ENCODE measurements around the gene ABCA4. TPM values are rescaled to one million over a fixed set of nuclear protein-coding genes. Genes with fewer than 3 reads are reported as not detected.

The ABCA4 gene
- total and polyA plus RNA-seq, 2 experiments from 2014 or later = 0.53 to 1.4 TPM

GRCh38 chr1:94072840-94073522 lies 48.0 kb downstream of the ABCA4 start:
- Histone ChIP-seq H3K36me3 (replicated peaks; ENCODE audit: insufficient read depth, low read depth) (no peaks in the 10 kb centered on the region), H3K27ac (no peak overlapping the region), H3K4me1 (ENCODE audit: insufficient read depth) (peaks cover 28% of the 10 kb centered on the region), H3K9me3 (ENCODE audit: low read depth) (no peaks in the 10 kb centered on the region), H3K9me2 (replicated peaks; ENCODE audit: insufficient read depth) (no peaks in the 10 kb centered on the region), H3K4me2 (no peak overlapping the region), H2AFZ (no peak overlapping the region), H3K4me3 (no peak overlapping the region), H4K20me1 (ENCODE audit: insufficient read depth, poor library complexity, severe bottlenecking) (no peaks in the 10 kb centered on the region), H3K27me3 (no peaks in the 10 kb centered on the region), H3K79me2 (no peaks in the 10 kb centered on the region)
- TF ChIP-seq EZH2 (IDR thresholded peaks at IDR 0.05; ENCODE audit: borderline replicate concordance) (no peak), CTCF (IDR thresholded peaks at IDR 0.05; ENCODE audit: poor library complexity) (no peak), EZH2phosphoT487 (IDR thresholded peaks at IDR 0.05; ENCODE audit: low read depth, severe bottlenecking, unreplicated experiment) (no peak)
- DNase-seq (ENCODE audit: low spot score) = no peak
- 78% methylated on average over 7 of the region's 7 CpGs for WGBS (ENCODE audit: low lambda C conversion rate, missing lambda C conversion rate)

- H3K27ac ChIP-seq = no peak overlapping the region
- no peaks in the 10 kb centered on the region for H3K79me2 ChIP-seq
- no peaks in the 10 kb centered on the region for H3K36me3 ChIP-seq (replicated peaks; ENCODE audit: insufficient read depth, low read depth)
- H3K4me2 ChIP-seq = no peak overlapping the region
- no peaks in the 10 kb centered on the region for H4K20me1 ChIP-seq (ENCODE audit: insufficient read depth, poor library complexity, severe bottlenecking)
- DNase-seq (ENCODE audit: low spot score) = no peak
- no peaks in the 10 kb centered on the region for H3K9me3 ChIP-seq (ENCODE audit: low read depth)
- TF ChIP-seq CTCF (IDR thresholded peaks at IDR 0.05; ENCODE audit: poor library complexity) (no peak), EZH2phosphoT487 (IDR thresholded peaks at IDR 0.05; ENCODE audit: low read depth, severe bottlenecking, unreplicated experiment) (no peak), EZH2 (IDR thresholded peaks at IDR 0.05; ENCODE audit: borderline replicate concordance) (no peak)
- H3K4me1 ChIP-seq (ENCODE audit: insufficient read depth) = peaks cover 34% of the 10 kb centered on the region
- 89% methylated on average over 2 of the region's 2 CpGs for WGBS (ENCODE audit: low lambda C conversion rate, missing lambda C conversion rate)
- H3K27me3 ChIP-seq = no peaks in the 10 kb centered on the region
- no peaks in the 10 kb centered on the region for H3K9me2 ChIP-seq (replicated peaks; ENCODE audit: insufficient read depth)
- no peak overlapping the region for H2AFZ ChIP-seq
- no peak overlapping the region for H3K4me3 ChIP-seq
Measured at GRCh38 chr1:94071976-94072375, 49.0 kb downstream of the ABCA4 start.

- Histone ChIP-seq H3K36me3 (replicated peaks; ENCODE audit: insufficient read depth, low read depth) (no peaks in the 10 kb centered on the region), H3K9me3 (ENCODE audit: low read depth) (no peaks in the 10 kb centered on the region), H3K79me2 (no peaks in the 10 kb centered on the region), H3K9me2 (replicated peaks; ENCODE audit: insufficient read depth) (no peaks in the 10 kb centered on the region), H3K4me2 (no peak overlapping the region), H3K27me3 (no peaks in the 10 kb centered on the region), H3K4me3 (no peak overlapping the region), H2AFZ (no peak overlapping the region), H3K4me1 (ENCODE audit: insufficient read depth) (peaks cover 34% of the 10 kb centered on the region), H3K27ac (no peak overlapping the region), H4K20me1 (ENCODE audit: insufficient read depth, poor library complexity, severe bottlenecking) (no peaks in the 10 kb centered on the region)
- 90% methylated on average over 1 of the region's 1 CpG for WGBS (ENCODE audit: low lambda C conversion rate, missing lambda C conversion rate)
- no peak for TF ChIP-seq EZH2 (IDR thresholded peaks at IDR 0.05; ENCODE audit: borderline replicate concordance)
- no peak for TF ChIP-seq CTCF (IDR thresholded peaks at IDR 0.05; ENCODE audit: poor library complexity)
- no peak for TF ChIP-seq EZH2phosphoT487 (IDR thresholded peaks at IDR 0.05; ENCODE audit: low read depth, severe bottlenecking, unreplicated experiment)
- DNase-seq (ENCODE audit: low spot score) = no peak
Measured at GRCh38 chr1:94071391-94071790, 49.6 kb downstream of the ABCA4 start.
